Activated B cell treated with CpG ODN at 0.5 μM for 24 hours (primary cell): Measurements from ENCODE around the gene ADGRG2. TPM values are rescaled to one million over a fixed set of nuclear protein-coding genes. Genes with fewer than 3 reads are reported as not detected.

Source experiments
- ATAC-seq: fragments of 200-7000 bp; cut with Tn5 transposase; one replicate; pipeline ENCODE4 v1.10.0; 2021; ENCODE audit warnings: low read depth, mild to moderate bottlenecking, moderate library complexity
- CTCF ChIA-PET: fragments of 350-600 bp; sonication (Branson Sonifier 250); formaldehyde crosslinking; loops from one replicate; lab custom pipeline; 2021; ENCODE audit warnings: antibody characterized with exemption; lab: Charles Lee
- POLR2A ChIA-PET: fragments of 350-600 bp; sonication (Branson Sonifier 250); formaldehyde crosslinking; loops from one replicate; lab custom pipeline; 2021; ENCODE audit warnings: antibody characterized with exemption; lab: Charles Lee
- DNase-seq: peaks from one replicate; pipeline ENCODE4 v3.0.0; 2022
- H3K27ac Mint-ChIP-seq: one replicate; pipeline ENCODE4 v1.8.0; 2020; ENCODE audit warnings: mixed read lengths
- H3K27me3 Mint-ChIP-seq: one replicate; pipeline ENCODE4 v1.8.0; 2021; ENCODE audit warnings: mixed read lengths
- H3K36me3 Mint-ChIP-seq: one replicate; pipeline ENCODE4 v1.8.0; 2021; ENCODE audit warnings: low read depth, mixed read lengths
- H3K4me1 Mint-ChIP-seq: one replicate; pipeline ENCODE4 v1.8.0; 2021; ENCODE audit warnings: mixed read lengths
- H3K4me3 Mint-ChIP-seq: one replicate; pipeline ENCODE4 v1.8.0; 2020; ENCODE audit warnings: mild to moderate bottlenecking, mixed read lengths
- H3K9me3 Mint-ChIP-seq: one replicate; pipeline ENCODE4 v1.8.0; 2020; ENCODE audit warnings: mixed read lengths
- CTCF ChIP-seq: fragments of 200-600 bp; IDR thresholded peaks from one replicate; pipeline ENCODE4 v1.8.0; 2022; ENCODE audit warnings: antibody characterized with exemption, mild to moderate bottlenecking
- intact Hi-C: fragments of 100-400 bp; cut with micrococcal nuclease; formaldehyde crosslinking; loops from one replicate; pipeline ENCODE4 v1.15.1; 2024
- total RNA-seq: library from RNA; stranded (reverse); gene quantifications from 2 replicates; pipeline ENCODE4 v1.2.3, GENCODE V29; 2022

ADGRG2 gene
- not detected in 2 replicates for total RNA-seq

- no peak for DNase-seq
- Mint-ChIP-seq H3K9me3 (no peaks in the 10 kb centered on the region), H3K36me3 (no peaks in the 10 kb centered on the region), H3K27ac (no peak within 1 kb of the TSS), H3K27me3 (peaks cover 23% of the 10 kb centered on the region), H3K4me3 (no peak within 1 kb of the TSS), H3K4me1 (peaks cover 4% of the 10 kb centered on the region)
- ATAC-seq, result no peak
- POLR2A ChIA-PET, result no interaction called here
- no peak for TF ChIP-seq CTCF
- intact Hi-C loops, result no loop called here
- CTCF ChIA-PET, result no interaction called here
Observed at GRCh38 chrX:19121898-19122640, at the start of gene ADGRG2. Gene ADGRG2, minus strand, starts transcription at chrX:19122468. Its CDS starts 53,634 bp downstream, at chrX:19068834.

- ChIA-PET POLR2A (no interaction called here), CTCF (no interaction called here)
- intact Hi-C loops, result no loop called here
- Mint-ChIP-seq H3K27me3 (no peaks in the 10 kb centered on the region), H3K4me1 (no peaks in the 10 kb centered on the region), H3K27ac (no peak overlapping the region), H3K36me3 (no peaks in the 10 kb centered on the region), H3K9me3 (no peaks in the 10 kb centered on the region), H3K4me3 (no peak overlapping the region)
- DNase-seq, result no peak
- ATAC-seq, result no peak
- no peak for TF ChIP-seq CTCF
Observed at GRCh38 chrX:19168609-19169008, 46.3 kb upstream of the ADGRG2 start.

- H3K36me3 Mint-ChIP-seq, result no peaks in the 10 kb centered on the region
- no peaks in the 10 kb centered on the region for H3K9me3 Mint-ChIP-seq
- H3K27ac Mint-ChIP-seq, result no peak overlapping the region
- no peaks in the 10 kb centered on the region for H3K27me3 Mint-ChIP-seq
- no peak for DNase-seq
- ChIA-PET CTCF (no interaction called here), POLR2A (no interaction called here)
- TF ChIP-seq CTCF, result no peak
- no peak overlapping the region for H3K4me3 Mint-ChIP-seq
- no peak for ATAC-seq
- no peaks in the 10 kb centered on the region for H3K4me1 Mint-ChIP-seq
- intact Hi-C loops, result no loop called here
Observed at GRCh38 chrX:19162851-19163250, 40.6 kb upstream of the ADGRG2 start.

GRCh38 chrX:19156186-19156585 lies 33.9 kb upstream of the ADGRG2 start:
- DNase-seq (no peak), ATAC-seq (no peak)
- Mint-ChIP-seq H3K9me3 (no peaks in the 10 kb centered on the region), H3K27me3 (no peaks in the 10 kb centered on the region), H3K27ac (no peak overlapping the region), H3K4me3 (no peak overlapping the region), H3K36me3 (no peaks in the 10 kb centered on the region), H3K4me1 (no peaks in the 10 kb centered on the region)
- intact Hi-C loops, result no loop called here
- CTCF ChIA-PET, result no interaction called here
- POLR2A ChIA-PET, result no interaction called here
- no peak for TF ChIP-seq CTCF

GRCh38 chrX:19152762-19153161 lies 30.5 kb upstream of the ADGRG2 start:
- ChIA-PET POLR2A (no interaction called here), CTCF (no interaction called here)
- H3K9me3 Mint-ChIP-seq, result no peaks in the 10 kb centered on the region
- H3K27ac Mint-ChIP-seq, result no peak overlapping the region
- ATAC-seq (no peak), DNase-seq (no peak)
- H3K27me3 Mint-ChIP-seq, result no peaks in the 10 kb centered on the region
- H3K4me3 Mint-ChIP-seq, result no peak overlapping the region
- H3K36me3 Mint-ChIP-seq, result no peaks in the 10 kb centered on the region
- intact Hi-C loops, result no loop called here
- TF ChIP-seq CTCF, result no peak
- H3K4me1 Mint-ChIP-seq, result no peaks in the 10 kb centered on the region
